Prostate gland (tissue), 2 donors: ENCODE data around the gene SLC6A16. TPM values are rescaled to one million over a fixed set of nuclear protein-coding genes. Genes with fewer than 3 reads are reported as not detected.
"Not testable (repeated sequence)": the region's sequence is repeated elsewhere in the genome, so short reads cannot be mapped to it uniquely, and the experiment has no call there.

Experiments
- DNase-seq: peaks from one replicate; pipeline ENCODE4 v3.0.0-alpha.2; 2019; ENCODE audit warnings: low spot score
- H3K27ac ChIP-seq, 2 donors: fragments of 200-600 bp; sonication (generic); 2 replicates each; pipeline ENCODE4 v1.5.1; 2017 to 2019
- H3K27me3 ChIP-seq: fragments of 200-600 bp; sonication (generic); replicated peaks from 2 replicates; pipeline ENCODE4 v1.5.1; 2019; ENCODE audit not compliant: insufficient read depth
- H3K36me3 ChIP-seq, 2 donors: fragments of 200-600 bp; sonication (generic); 1 replicate in 1 of 2; 2 replicates in 1 of 2; pipeline versions ENCODE4 v1.5.1 to v1.8.1; 2017 to 2019
- H3K4me1 ChIP-seq: fragments of 200-600 bp; sonication (generic); replicated peaks from 2 replicates; pipeline ENCODE4 v1.5.1; 2019
- H3K4me3 ChIP-seq, 2 donors: fragments of 200-600 bp; sonication (generic); 2 replicates each; pipeline ENCODE4 v1.5.1; 2017 to 2019
- H3K9me3 ChIP-seq: fragments of 200-600 bp; sonication (generic); 2 replicates; pipeline ENCODE4 v1.5.1; 2017
- POLR2A ChIP-seq: fragments of 450-650 bp; IDR thresholded peaks from one replicate; pipeline ENCODE4 v1.6.1; 2016; ENCODE audit warnings: antibody characterized with exemption, mild to moderate bottlenecking
- POLR2AphosphoS5 ChIP-seq: sonication (generic); formaldehyde crosslinking; IDR thresholded peaks from one replicate; pipeline ENCODE4 v1.6.1; 2017; ENCODE audit warnings: antibody characterized with exemption
- WGBS: methylation state at CpG from one replicate; pipeline ENCODE4 v1.1.5; 2018; 5-methylcytosine and 5-hydroxymethylcytosine counted together
- intact Hi-C: fragments of 100-400 bp; cut with DNase I; formaldehyde crosslinking; loops from one replicate; pipeline ENCODE4 v1.14.2; 2022
- total RNA-seq, 2 donors: library from RNA; depleted of rRNA; stranded (reverse); fragments of >200 nt; gene quantifications; one replicate each; pipeline ENCODE4 v1.1.0, GENCODE V29; 2016
- TF ChIP-seq, protein P1 (sequence below), 4 experiments: fragments of 200-600 bp in 2 of 4; fragments of 450-650 bp in 2 of 4; sonication (generic) in 2 of 4; IDR thresholded peaks; 1 replicate in 3 of 4; 2 replicates in 1 of 4; pipeline ENCODE4 v1.5.1; 2016 to 2019; ENCODE audit warnings: antibody characterized with exemption in 4 of 4, mild to moderate bottlenecking in 2 of 4, moderate library complexity in 2 of 4

Gene SLC6A16
- total RNA-seq, 2 donors from 2014 or later = 0.59 to 4.3 TPM

DNA sequence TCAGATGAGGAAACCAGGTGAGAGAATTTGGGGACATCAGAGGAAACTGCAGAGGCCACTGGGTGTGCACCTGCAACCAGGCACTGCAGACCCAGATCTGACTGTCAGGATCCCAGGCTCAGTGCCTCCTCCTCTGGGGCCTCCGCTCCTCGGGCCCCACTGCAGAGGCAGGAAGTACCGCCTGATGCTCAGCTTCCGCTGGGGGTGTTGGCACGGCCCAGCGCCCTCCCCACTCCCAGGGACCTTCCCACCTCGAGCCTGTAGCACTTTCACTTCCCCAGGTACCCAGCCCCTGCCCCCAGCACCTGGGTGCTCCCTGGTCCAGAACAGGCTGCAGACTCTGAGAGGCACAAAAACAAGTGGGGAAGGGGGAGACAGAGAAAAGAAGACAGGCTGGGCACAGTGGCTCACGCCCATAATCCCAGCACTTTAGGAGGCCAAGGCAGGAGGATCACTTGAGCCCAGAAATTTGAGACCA is 8.9 kb upstream of the SLC6A16 start:
- H3K4me3 ChIP-seq = no peak overlapping the region
- H3K4me1 ChIP-seq = no peaks in the 10 kb centered on the region
- no peak overlapping the region for H3K27ac ChIP-seq
- no peak for DNase-seq
- no peaks in the 10 kb centered on the region for H3K36me3 ChIP-seq
- H3K27me3 ChIP-seq = no peaks in the 10 kb centered on the region
- intact Hi-C loops = no loop called here
- TF ChIP-seq POLR2A = no peak
- TF ChIP-seq POLR2AphosphoS5 = no peak
- TF ChIP-seq, protein P1, sequence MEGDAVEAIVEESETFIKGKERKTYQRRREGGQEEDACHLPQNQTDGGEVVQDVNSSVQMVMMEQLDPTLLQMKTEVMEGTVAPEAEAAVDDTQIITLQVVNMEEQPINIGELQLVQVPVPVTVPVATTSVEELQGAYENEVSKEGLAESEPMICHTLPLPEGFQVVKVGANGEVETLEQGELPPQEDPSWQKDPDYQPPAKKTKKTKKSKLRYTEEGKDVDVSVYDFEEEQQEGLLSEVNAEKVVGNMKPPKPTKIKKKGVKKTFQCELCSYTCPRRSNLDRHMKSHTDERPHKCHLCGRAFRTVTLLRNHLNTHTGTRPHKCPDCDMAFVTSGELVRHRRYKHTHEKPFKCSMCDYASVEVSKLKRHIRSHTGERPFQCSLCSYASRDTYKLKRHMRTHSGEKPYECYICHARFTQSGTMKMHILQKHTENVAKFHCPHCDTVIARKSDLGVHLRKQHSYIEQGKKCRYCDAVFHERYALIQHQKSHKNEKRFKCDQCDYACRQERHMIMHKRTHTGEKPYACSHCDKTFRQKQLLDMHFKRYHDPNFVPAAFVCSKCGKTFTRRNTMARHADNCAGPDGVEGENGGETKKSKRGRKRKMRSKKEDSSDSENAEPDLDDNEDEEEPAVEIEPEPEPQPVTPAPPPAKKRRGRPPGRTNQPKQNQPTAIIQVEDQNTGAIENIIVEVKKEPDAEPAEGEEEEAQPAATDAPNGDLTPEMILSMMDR (IDR thresholded peaks at IDR 0.05) = no peak
- 71% methylated on average over 8 of the region's 8 CpGs for WGBS
- no peaks in the 10 kb centered on the region for H3K9me3 ChIP-seq

GRCh38 chr19:49333418-49333805 is 8.4 kb upstream of the SLC6A16 start:
- Histone ChIP-seq H3K36me3 (no peaks in the 10 kb centered on the region), H3K4me3 (no peak overlapping the region), H3K9me3 (no peaks in the 10 kb centered on the region), H3K4me1 (no peaks in the 10 kb centered on the region), H3K27me3 (no peaks in the 10 kb centered on the region), H3K27ac (no peak overlapping the region)
- no peak for TF ChIP-seq POLR2A
- TF ChIP-seq POLR2AphosphoS5 = no peak
- TF ChIP-seq, protein P1 (IDR thresholded peaks at IDR 0.05) = no peak
- DNase-seq = no peak
- WGBS = 63% methylated on average over 3 of the region's 3 CpGs
- intact Hi-C loops = no loop called here

DNA sequence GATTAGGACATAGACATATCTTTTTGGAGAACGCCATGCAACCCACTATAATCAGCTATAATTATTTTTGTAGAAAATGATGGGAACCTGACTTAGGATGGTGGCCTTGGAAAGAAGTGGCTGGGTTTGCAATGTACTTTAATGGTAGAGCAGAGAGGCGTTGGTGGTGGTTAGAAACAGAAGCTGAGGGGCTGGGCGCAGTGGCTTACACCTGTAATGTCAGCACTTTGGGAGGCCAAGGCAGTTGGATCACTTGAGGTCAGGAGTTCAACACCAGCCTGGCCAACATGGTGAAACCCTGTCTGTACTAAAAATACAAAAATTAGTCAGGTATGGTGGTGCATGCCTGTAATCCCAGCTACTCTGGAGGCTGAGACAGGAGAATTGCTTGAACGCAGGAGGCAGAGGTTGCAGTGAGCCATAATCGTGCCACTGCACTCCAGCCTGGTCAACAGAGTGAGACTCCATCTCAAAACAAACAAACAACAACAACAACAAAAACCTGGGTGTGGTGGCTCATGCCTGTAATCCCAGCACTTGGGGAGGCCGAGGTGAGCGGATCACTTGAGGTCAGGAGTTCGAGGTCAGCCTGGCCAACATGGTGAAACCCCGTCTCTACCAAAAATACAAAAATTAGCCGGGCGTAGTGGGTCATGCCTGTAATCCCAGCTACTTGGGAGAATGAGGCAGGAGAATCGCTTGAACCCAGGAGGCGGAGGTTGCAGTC is 7.9 kb upstream of the SLC6A16 start:
- H3K4me3 ChIP-seq, DNase-seq, H3K27ac ChIP-seq, H3K27me3 ChIP-seq, intact Hi-C loops, H3K9me3 ChIP-seq, H3K36me3 ChIP-seq, H3K4me1 ChIP-seq: not testable (repeated sequence)
- WGBS = 88% methylated on average over 13 of the region's 13 CpGs

- Histone ChIP-seq H3K4me1 (no peaks in the 10 kb centered on the region), H3K4me3 (no peak overlapping the region), H3K9me3 (no peaks in the 10 kb centered on the region), H3K36me3 (no peaks in the 10 kb centered on the region), H3K27ac (no peak overlapping the region), H3K27me3 (no peaks in the 10 kb centered on the region)
- WGBS = 71% methylated on average over 2 of the region's 2 CpGs
- DNase-seq = no peak
- TF ChIP-seq, protein P1 (IDR thresholded peaks at IDR 0.05) = no peak
- peak; percentile 28 for TF ChIP-seq POLR2AphosphoS5
- intact Hi-C loops = no loop called here
Observed at GRCh38 chr19:49331616-49332055, 6.6 kb upstream of the SLC6A16 start.

DNA sequence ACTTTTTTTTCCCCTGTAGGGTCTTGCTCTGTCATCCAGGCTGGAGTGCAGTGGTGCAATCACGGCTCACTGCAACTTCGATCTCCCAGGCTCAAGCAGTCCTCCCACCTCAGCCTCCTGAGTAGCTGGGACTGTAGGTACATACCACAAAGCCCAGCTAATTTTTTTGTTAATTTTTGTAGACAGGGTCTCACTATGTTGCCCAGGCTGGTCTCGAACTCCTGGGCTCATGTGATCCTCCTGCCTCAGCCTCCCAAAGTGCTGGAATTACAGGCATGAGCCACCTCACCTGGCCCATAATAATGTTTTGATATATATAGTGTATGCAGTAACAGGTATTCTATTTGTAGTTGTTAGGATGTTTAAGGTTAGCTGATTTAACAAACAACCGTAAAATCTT is 6.2 kb upstream of the SLC6A16 start:
- WGBS = 95% methylated on average over 4 of the region's 4 CpGs
- H3K27ac ChIP-seq, H3K4me3 ChIP-seq, H3K36me3 ChIP-seq, H3K27me3 ChIP-seq, H3K9me3 ChIP-seq, H3K4me1 ChIP-seq, intact Hi-C loops, DNase-seq: not testable (repeated sequence)

GRCh38 chr19:49328741-49329140 is 3.8 kb upstream of the SLC6A16 start:
- Histone ChIP-seq H3K27me3 (no peaks in the 10 kb centered on the region), H3K27ac (no peak overlapping the region), H3K4me3 (no peak overlapping the region), H3K36me3 (no peaks in the 10 kb centered on the region), H3K4me1 (no peaks in the 10 kb centered on the region), H3K9me3 (no peaks in the 10 kb centered on the region)
- intact Hi-C loops = no loop called here
- no peak for DNase-seq
- no peak for TF ChIP-seq POLR2A
- TF ChIP-seq, protein P1 (IDR thresholded peaks at IDR 0.05) = no peak
- TF ChIP-seq POLR2AphosphoS5 = no peak
- WGBS = 88% methylated on average over 2 of the region's 2 CpGs
